HCT116 (cell line): ENCODE data around the gene RIMS4. TPM values are rescaled to one million over a fixed set of nuclear protein-coding genes. Genes with fewer than 3 reads are reported as not detected.

ENCODE experiments used
- ATAC-seq: fragments of 200-7000 bp; cut with Tn5 transposase; 2 replicates; pipeline ENCODE4 v1.9.1; 2020; ENCODE audit warnings: mild to moderate bottlenecking, moderate library complexity
- BruUV-seq: library from RNA; stranded (reverse); fragments of 400-500 nt; replicated peaks from 2 replicates; lab custom pipeline; 2021; lab: Mats Ljungman, UMichigan
- CTCF ChIA-PET: fragments of 300-600 bp; sonication (Branson Sonifier 250); formaldehyde crosslinking; loops from one replicate; lab custom pipeline; 2021; ENCODE audit warnings: antibody characterized with exemption; lab: Charles Lee
- POLR2A ChIA-PET: fragments of 300-600, 350-600 bp; sonication (Branson Sonifier 250); formaldehyde crosslinking; loops from one replicate; lab custom pipeline; 2021; ENCODE audit warnings: antibody characterized with exemption; lab: Charles Lee
- RAD21 ChIA-PET, 2 experiments: fragments of 300-600 bp; sonication (Branson Sonifier 250); formaldehyde crosslinking; loops; one replicate each; lab custom pipeline; 2023; ENCODE audit warnings: low total read pairs in 2 of 2; ENCODE audit not compliant: uncharacterized antibody in 2 of 2, unreplicated experiment in 2 of 2, low non-redundant PET in 1 of 2; lab: Charles Lee
- DNase-seq: peaks from one replicate; pipeline ENCODE4 v3.0.0-alpha.2; 2010; ENCODE audit warnings: low read depth, low spot score
- H2AFZ ChIP-seq: fragments of 200-600 bp; shearing (Covaris generic), sonication (generic); 2 replicates; pipeline ENCODE4 v1.6.1; 2017; ENCODE audit warnings: low read depth, mixed run types, mixed read lengths, antibody characterized with exemption, low read length; ENCODE audit not compliant: poor library complexity, severe bottlenecking
- H3K27ac ChIP-seq: 2 replicates; pipeline ENCODE4 v1.5.1; 2012; ENCODE audit warnings: low read depth, low read length
- H3K27me3 ChIP-seq: fragments of 200-600 bp; sonication (generic); 2 replicates; pipeline ENCODE4 v1.6.1; 2016; ENCODE audit warnings: mixed run types, low read length, mixed read lengths; ENCODE audit not compliant: insufficient read depth
- H3K36me3 ChIP-seq, 2 experiments: fragments of 200-500 bp in 1 of 2; fragments of 200-600 bp in 1 of 2; sonication (Bioruptor generic) in 1 of 2; sonication (generic) in 1 of 2; 2 replicates each; pipeline versions ENCODE4 v1.5.1 to v1.6.1; 2014 to 2016; ENCODE audit warnings: low read length in 2 of 2, inconsistent platforms in 1 of 2, mixed read lengths in 1 of 2, mixed run types in 1 of 2; ENCODE audit not compliant: insufficient read depth in 2 of 2, control insufficient read depth in 1 of 2
- H3K4me1 ChIP-seq, 2 experiments: fragments of 200-600 bp in 1 of 2; sonication (generic) in 1 of 2; 2 replicates each; pipeline versions ENCODE4 v1.5.1 to v1.6.1; 2012 to 2017; ENCODE audit warnings: low read length in 2 of 2, inconsistent platforms in 1 of 2, mild to moderate bottlenecking in 1 of 2, mixed read lengths in 1 of 2, mixed run types in 1 of 2, moderate library complexity in 1 of 2; ENCODE audit not compliant: insufficient read depth in 2 of 2, control insufficient read depth in 1 of 2
- H3K4me2 ChIP-seq: fragments of 200-600 bp; sonication (generic); 2 replicates; pipeline ENCODE4 v1.6.1; 2017; ENCODE audit warnings: mixed run types, low read length, mixed read lengths
- H3K4me3 ChIP-seq, 2 experiments: fragments of 200-600 bp in 1 of 2; sonication (generic) in 1 of 2; replicated peaks in 1 of 2; 2 replicates each; pipeline ENCODE4 v1.5.1; 2011 to 2016; ENCODE audit warnings: low read length in 2 of 2, control low read depth in 1 of 2, low read depth in 1 of 2, mild to moderate bottlenecking in 1 of 2, mixed read lengths in 1 of 2, mixed run types in 1 of 2
- H3K79me2 ChIP-seq: fragments of 200-600 bp; sonication (generic); 2 replicates; pipeline ENCODE4 v1.6.1; 2017; ENCODE audit warnings: mild to moderate bottlenecking, mixed run types, low read length, moderate library complexity, mixed read lengths; ENCODE audit not compliant: insufficient read depth
- H3K9ac ChIP-seq: fragments of 200-600 bp; sonication (generic); 2 replicates; pipeline ENCODE4 v1.6.1; 2016; ENCODE audit warnings: low read length, mixed read lengths
- H3K9me2 ChIP-seq: fragments of 200-600 bp; sonication (generic), shearing (Covaris generic); 2 replicates; pipeline ENCODE4 v1.6.1; 2017; ENCODE audit warnings: mixed run types, mild to moderate bottlenecking, moderate library complexity; ENCODE audit not compliant: insufficient read depth
- H3K9me3 ChIP-seq, 2 experiments: fragments of 200-500 bp in 1 of 2; fragments of 200-600 bp in 1 of 2; sonication (Bioruptor generic) in 1 of 2; sonication (generic) in 1 of 2; 2 replicates each; pipeline ENCODE4 v1.6.1; 2014 to 2017; ENCODE audit warnings: low read length in 2 of 2, mixed read lengths in 2 of 2, inconsistent platforms in 1 of 2, low read depth in 1 of 2, mild to moderate bottlenecking in 1 of 2, mixed run types in 1 of 2, moderate library complexity in 1 of 2; ENCODE audit not compliant: control insufficient read depth in 1 of 2, insufficient read depth in 1 of 2
- H4K20me1 ChIP-seq: fragments of 200-600 bp; sonication (generic), shearing (Covaris generic); 2 replicates; pipeline ENCODE4 v1.6.1; 2017; ENCODE audit warnings: mixed run types, mild to moderate bottlenecking, moderate library complexity; ENCODE audit not compliant: insufficient read depth
- ELF1 ChIP-seq: IDR thresholded peaks from 2 replicates; pipeline ENCODE4 v1.6.1; 2012; ENCODE audit warnings: low read depth, borderline replicate concordance
- JUND ChIP-seq: IDR thresholded peaks from 2 replicates; pipeline ENCODE4 v1.6.1; 2012
- POLR2A ChIP-seq: IDR thresholded peaks from 2 replicates; pipeline ENCODE4 v1.7.0; 2011; ENCODE audit warnings: borderline replicate concordance; ENCODE audit not compliant: insufficient read depth, insufficient read length; ENCODE audit errors: extremely low read depth
- POLR2AphosphoS5 ChIP-seq: IDR thresholded peaks from 2 replicates; pipeline ENCODE4 v1.6.1; 2011; ENCODE audit warnings: mild to moderate bottlenecking, low read depth, low read length, moderate library complexity
- RAD21 ChIP-seq: IDR thresholded peaks from 2 replicates; pipeline ENCODE4 v1.6.1; 2012; ENCODE audit warnings: low read depth, mild to moderate bottlenecking
- SRF ChIP-seq: IDR thresholded peaks from 2 replicates; pipeline ENCODE4 v1.6.1; 2012; ENCODE audit warnings: low read depth
- TCF7L2 ChIP-seq: IDR thresholded peaks from 2 replicates; pipeline ENCODE4 v1.7.0; 2011; ENCODE audit warnings: borderline replicate concordance, inconsistent platforms; ENCODE audit not compliant: insufficient read depth, insufficient read length; ENCODE audit errors: extremely low read depth
- YY1 ChIP-seq: IDR thresholded peaks from 2 replicates; pipeline ENCODE4 v1.6.1; 2011; ENCODE audit warnings: low read length, low read depth, moderate library complexity, mild to moderate bottlenecking; ENCODE audit not compliant: insufficient replicate concordance; ENCODE audit errors: extremely low read depth
- ZFX ChIP-seq: fragments of 450-650 bp; IDR thresholded peaks from 2 replicates; pipeline ENCODE4 v1.6.1; 2017
- intact Hi-C: fragments of 100-400 bp; cut with micrococcal nuclease; formaldehyde crosslinking; loops from 2 replicates; pipeline ENCODE4 v1.10.0; 2022
- total RNA-seq: library from RNA; stranded (reverse); gene quantifications from one replicate; pipeline ENCODE4 v1.2.1, GENCODE V29; 2021; ENCODE audit not compliant: unreplicated experiment
- TF ChIP-seq, protein P1 (sequence below): IDR thresholded peaks from 2 replicates; pipeline ENCODE4 v1.6.1; 2012
- TF ChIP-seq, protein P2 (sequence below): IDR thresholded peaks from 2 replicates; pipeline ENCODE4 v1.6.1; 2012
- TF ChIP-seq, protein P3 (sequence below): IDR thresholded peaks from 2 replicates; pipeline ENCODE4 v1.6.1; 2012; ENCODE audit warnings: low read depth
- TF ChIP-seq, protein P4 (sequence below), 3 experiments: fragments of 200-600 bp in 1 of 3; sonication (generic) in 1 of 3; IDR thresholded peaks in 2 of 3; conservative IDR thresholded peaks in 1 of 3; 2 replicates each; pipeline ENCODE4 v1.5.1; 2012 to 2017; ENCODE audit warnings: low read depth in 2 of 3, low read length in 2 of 3, antibody characterized with exemption in 1 of 3, borderline replicate concordance in 1 of 3, control low read depth in 1 of 3, mild to moderate bottlenecking in 1 of 3, mixed read lengths in 1 of 3, mixed run types in 1 of 3, moderate library complexity in 1 of 3; ENCODE audit not compliant: insufficient read depth in 1 of 3

The RIMS4 gene
- total RNA-seq, 1 experiment from 2014 or later: 0.05 TPM

DNA sequence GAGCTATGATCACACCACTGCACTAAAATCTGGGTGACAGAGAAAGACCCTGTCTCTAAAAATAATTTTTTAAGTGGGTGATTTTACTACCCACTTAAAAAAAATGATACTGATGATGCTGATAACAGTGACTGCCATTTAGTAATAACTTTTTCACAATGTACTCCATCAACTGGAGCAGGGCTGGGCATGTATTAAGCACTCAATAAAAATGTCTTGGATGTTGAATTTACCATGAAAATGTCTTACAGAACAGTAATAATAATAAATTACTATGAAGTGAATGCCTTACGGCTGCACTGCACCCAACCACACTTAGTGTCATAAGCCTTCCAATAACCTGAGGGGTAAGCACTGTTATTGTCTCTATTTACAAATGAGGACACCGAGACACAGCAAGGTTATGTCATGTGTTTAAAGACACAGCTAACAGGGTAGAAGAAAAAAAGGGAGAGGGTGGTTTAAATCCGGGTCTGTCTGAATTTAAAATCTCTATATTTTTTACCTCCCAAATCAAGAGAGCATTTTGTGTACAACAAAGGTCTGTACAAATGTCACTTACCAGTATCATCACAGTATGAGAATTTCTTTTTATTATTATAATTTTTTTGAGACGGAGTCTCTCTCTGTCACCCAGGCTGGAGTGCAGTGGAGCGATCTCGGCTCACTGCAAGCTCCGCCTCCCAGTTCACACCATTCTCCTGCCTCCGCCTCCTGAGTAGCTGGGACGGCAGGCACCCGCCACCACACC, 21.5 kb downstream of the RIMS4 start:
- Histone ChIP-seq H4K20me1 (no peaks in the 10 kb centered on the region), H3K27ac (no peak overlapping the region), H3K4me3 (no peak overlapping the region), H3K79me2 (no peaks in the 10 kb centered on the region), H3K36me3 (no peaks in the 10 kb centered on the region), H3K27me3 (peaks cover 27% of the 10 kb centered on the region), H2AFZ (no peak overlapping the region), H3K9me3 (no peaks in the 10 kb centered on the region), H3K9me2 (no peaks in the 10 kb centered on the region), H3K9ac (no peak overlapping the region), H3K4me2 (no peak overlapping the region), H3K4me1 (no peaks in the 10 kb centered on the region)
- CTCF ChIA-PET: interaction anchor here (1.3 kb wide), 1 partner anchor 12 kb away, joined by 6 read pairs; no protein-coding TSS in a partner anchor
- TF ChIP-seq YY1: no peak
- TF ChIP-seq POLR2A: no peak
- POLR2A ChIA-PET: no interaction called here
- RAD21 ChIA-PET: no interaction called here
- BruUV-seq: no TSS peak
- ATAC-seq: no peak
- intact Hi-C loops: no loop called here
- DNase-seq: no peak

DNA sequence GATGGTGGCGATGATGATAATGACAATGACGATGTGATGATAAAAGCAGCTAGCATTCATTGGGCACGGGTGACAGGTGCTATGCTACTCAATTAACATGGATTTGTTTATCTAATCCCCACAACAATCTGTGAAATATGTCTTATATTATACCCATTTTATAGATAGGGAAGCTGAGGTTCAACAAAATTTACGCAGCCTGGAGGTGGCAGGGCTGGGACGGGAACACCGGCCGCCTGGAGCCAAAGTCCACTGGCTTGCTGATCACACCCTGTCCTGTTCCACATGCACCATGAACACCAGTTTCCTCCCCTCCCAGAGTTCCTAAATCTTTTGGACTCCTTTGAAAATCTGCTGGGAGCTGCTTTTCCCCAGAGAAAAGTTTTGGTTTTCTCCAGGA, 23.0 kb downstream of the RIMS4 start:
- Histone ChIP-seq H3K27ac (no peak overlapping the region), H3K9me2 (no peaks in the 10 kb centered on the region), H3K4me1 (no peaks in the 10 kb centered on the region), H3K9ac (no peak overlapping the region), H3K4me3 (no peak overlapping the region), H2AFZ (no peak overlapping the region), H4K20me1 (no peaks in the 10 kb centered on the region), H3K79me2 (no peaks in the 10 kb centered on the region), H3K36me3 (no peaks in the 10 kb centered on the region), H3K4me2 (no peak overlapping the region), H3K27me3 (peaks cover 42% of the 10 kb centered on the region), H3K9me3 (no peaks in the 10 kb centered on the region)
- ATAC-seq: no peak
- no peak for DNase-seq
- ChIA-PET CTCF (no interaction called here), RAD21 (no interaction called here), POLR2A (no interaction called here)
- intact Hi-C loops: no loop called here
- no TSS peak for BruUV-seq
- TF ChIP-seq JUND (no peak), TCF7L2 (no peak), ELF1 (no peak), RAD21 (no peak), SRF (no peak), ZFX (no peak), POLR2AphosphoS5 (no peak)
- TF ChIP-seq, protein P1, sequence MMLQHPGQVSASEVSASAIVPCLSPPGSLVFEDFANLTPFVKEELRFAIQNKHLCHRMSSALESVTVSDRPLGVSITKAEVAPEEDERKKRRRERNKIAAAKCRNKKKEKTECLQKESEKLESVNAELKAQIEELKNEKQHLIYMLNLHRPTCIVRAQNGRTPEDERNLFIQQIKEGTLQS: no peak
- TF ChIP-seq, protein P2, sequence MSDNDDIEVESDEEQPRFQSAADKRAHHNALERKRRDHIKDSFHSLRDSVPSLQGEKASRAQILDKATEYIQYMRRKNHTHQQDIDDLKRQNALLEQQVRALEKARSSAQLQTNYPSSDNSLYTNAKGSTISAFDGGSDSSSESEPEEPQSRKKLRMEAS: no peak
- TF ChIP-seq, protein P3, sequence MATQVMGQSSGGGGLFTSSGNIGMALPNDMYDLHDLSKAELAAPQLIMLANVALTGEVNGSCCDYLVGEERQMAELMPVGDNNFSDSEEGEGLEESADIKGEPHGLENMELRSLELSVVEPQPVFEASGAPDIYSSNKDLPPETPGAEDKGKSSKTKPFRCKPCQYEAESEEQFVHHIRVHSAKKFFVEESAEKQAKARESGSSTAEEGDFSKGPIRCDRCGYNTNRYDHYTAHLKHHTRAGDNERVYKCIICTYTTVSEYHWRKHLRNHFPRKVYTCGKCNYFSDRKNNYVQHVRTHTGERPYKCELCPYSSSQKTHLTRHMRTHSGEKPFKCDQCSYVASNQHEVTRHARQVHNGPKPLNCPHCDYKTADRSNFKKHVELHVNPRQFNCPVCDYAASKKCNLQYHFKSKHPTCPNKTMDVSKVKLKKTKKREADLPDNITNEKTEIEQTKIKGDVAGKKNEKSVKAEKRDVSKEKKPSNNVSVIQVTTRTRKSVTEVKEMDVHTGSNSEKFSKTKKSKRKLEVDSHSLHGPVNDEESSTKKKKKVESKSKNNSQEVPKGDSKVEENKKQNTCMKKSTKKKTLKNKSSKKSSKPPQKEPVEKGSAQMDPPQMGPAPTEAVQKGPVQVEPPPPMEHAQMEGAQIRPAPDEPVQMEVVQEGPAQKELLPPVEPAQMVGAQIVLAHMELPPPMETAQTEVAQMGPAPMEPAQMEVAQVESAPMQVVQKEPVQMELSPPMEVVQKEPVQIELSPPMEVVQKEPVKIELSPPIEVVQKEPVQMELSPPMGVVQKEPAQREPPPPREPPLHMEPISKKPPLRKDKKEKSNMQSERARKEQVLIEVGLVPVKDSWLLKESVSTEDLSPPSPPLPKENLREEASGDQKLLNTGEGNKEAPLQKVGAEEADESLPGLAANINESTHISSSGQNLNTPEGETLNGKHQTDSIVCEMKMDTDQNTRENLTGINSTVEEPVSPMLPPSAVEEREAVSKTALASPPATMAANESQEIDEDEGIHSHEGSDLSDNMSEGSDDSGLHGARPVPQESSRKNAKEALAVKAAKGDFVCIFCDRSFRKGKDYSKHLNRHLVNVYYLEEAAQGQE: no peak
- TF ChIP-seq, protein P4, sequence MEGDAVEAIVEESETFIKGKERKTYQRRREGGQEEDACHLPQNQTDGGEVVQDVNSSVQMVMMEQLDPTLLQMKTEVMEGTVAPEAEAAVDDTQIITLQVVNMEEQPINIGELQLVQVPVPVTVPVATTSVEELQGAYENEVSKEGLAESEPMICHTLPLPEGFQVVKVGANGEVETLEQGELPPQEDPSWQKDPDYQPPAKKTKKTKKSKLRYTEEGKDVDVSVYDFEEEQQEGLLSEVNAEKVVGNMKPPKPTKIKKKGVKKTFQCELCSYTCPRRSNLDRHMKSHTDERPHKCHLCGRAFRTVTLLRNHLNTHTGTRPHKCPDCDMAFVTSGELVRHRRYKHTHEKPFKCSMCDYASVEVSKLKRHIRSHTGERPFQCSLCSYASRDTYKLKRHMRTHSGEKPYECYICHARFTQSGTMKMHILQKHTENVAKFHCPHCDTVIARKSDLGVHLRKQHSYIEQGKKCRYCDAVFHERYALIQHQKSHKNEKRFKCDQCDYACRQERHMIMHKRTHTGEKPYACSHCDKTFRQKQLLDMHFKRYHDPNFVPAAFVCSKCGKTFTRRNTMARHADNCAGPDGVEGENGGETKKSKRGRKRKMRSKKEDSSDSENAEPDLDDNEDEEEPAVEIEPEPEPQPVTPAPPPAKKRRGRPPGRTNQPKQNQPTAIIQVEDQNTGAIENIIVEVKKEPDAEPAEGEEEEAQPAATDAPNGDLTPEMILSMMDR (IDR thresholded peaks at IDR 0.05 in 2 of 3, conservative IDR thresholded peaks at IDR 0.05 in 1 of 3; ENCODE audit: borderline replicate concordance in 1 of 3, insufficient read depth in 1 of 3, low read depth in 2 of 3, low read length in 2 of 3): no peak
